ENCODE results near the gene PLCB1. TPM values are rescaled to one million over a fixed set of nuclear protein-coding genes. Genes with fewer than 3 reads are reported as not detected.

PLCB1 gene
- total RNA-seq, 1 donor = 35.4 TPM

DNA sequence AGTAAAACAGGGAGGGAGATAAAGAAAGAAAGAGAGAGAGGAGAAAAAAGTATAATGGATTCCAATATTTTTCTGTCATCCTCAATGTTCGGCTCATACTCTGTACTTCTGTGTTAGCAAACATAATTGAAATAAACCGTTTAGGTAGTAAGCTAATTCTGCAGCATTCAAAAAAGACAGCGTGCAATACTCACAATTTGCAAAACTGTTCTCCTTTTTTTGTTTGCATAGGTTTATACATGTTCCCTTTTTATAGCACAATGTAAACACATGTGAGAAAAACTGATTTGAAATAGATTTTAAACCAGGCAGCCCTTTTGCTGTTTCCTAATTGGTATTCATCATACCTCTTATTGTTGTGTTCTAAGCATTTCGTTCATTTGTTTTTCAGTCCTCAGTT is 188.9 kb downstream of the PLCB1 start:
- no peak for TF ChIP-seq CTCF (IDR thresholded peaks at IDR 0.05; ENCODE audit: insufficient read depth, low read depth, low read length)
- H3K4me3 ChIP-seq (ENCODE audit: low read depth, low read length) = no peak overlapping the region
- DNase-seq (ENCODE audit: low read depth) = no peak

GRCh38 chr20:8322662-8323217 is 190.7 kb downstream of the PLCB1 start:
- no peak for TF ChIP-seq CTCF (IDR thresholded peaks at IDR 0.05; ENCODE audit: insufficient read depth, low read depth, low read length)
- DNase-seq (ENCODE audit: low read depth) = no peak
- no peak overlapping the region for H3K4me3 ChIP-seq (ENCODE audit: low read depth, low read length)

GRCh38 chr20:8326191-8326590 is 194.1 kb downstream of the PLCB1 start:
- TF ChIP-seq CTCF (IDR thresholded peaks at IDR 0.05; ENCODE audit: insufficient read depth, low read depth, low read length) = no peak
- no peak overlapping the region for H3K4me3 ChIP-seq (ENCODE audit: low read depth, low read length)
- DNase-seq (ENCODE audit: low read depth) = no peak

- no peak for TF ChIP-seq CTCF (IDR thresholded peaks at IDR 0.05; ENCODE audit: insufficient read depth, low read depth, low read length)
- no peak for DNase-seq (ENCODE audit: low read depth)
Measured at GRCh38 chr20:8326899-8327298, 194.8 kb downstream of the PLCB1 start.

DNA sequence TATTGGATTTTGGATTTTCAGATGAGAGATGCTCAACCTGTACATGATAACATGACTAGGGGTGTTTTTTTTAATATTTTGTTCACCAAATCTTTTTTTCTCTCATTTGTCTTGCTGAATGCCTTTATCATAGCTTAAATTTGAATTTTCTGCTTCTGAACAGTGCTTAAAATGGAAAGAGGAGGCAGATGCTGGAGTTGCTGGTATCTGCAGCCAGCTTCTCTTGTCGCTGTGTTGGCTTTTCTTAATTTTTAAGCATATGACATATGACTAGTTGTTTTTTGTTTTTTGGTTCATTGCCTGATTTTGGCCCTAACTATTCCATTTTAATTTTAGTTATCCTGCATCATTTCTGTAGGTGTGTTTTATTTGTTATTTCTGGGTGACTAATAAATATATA is 196.1 kb downstream of the PLCB1 start:
- H3K4me3 ChIP-seq (ENCODE audit: low read depth, low read length) = no peak overlapping the region
- TF ChIP-seq CTCF (IDR thresholded peaks at IDR 0.05; ENCODE audit: insufficient read depth, low read depth, low read length) = no peak
- DNase-seq (ENCODE audit: low read depth) = no peak

More at GRCh38 chr20:8326899-8327298, 194.8 kb downstream of the PLCB1 start:
- H3K4me3 ChIP-seq (ENCODE audit: low read depth, low read length) = no peak overlapping the region

DNA sequence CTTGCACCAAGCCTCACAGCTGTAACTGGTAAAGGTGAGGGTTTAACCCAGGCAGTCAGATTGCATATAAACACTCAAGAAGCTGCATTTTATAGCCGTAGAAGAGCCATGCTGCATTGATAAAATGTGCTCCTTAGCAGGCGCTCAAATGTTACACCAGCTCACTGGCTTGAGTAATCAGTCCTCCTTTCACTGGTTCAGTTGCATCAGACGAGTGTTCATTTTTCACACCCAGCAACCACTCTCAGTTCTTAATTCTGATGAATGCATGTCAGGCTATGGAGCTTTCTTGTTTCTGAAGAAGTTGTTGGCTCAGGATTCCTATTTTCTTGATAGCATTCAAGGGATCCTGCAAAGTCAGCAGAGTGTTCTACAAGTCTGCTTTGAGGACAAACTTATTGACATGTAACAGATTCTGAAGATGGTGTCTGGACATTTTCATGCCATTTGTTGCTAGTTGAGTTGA is 198.3 kb downstream of the PLCB1 start:
- peak; percentile 28 for DNase-seq (ENCODE audit: low read depth)
- H3K4me3 ChIP-seq (ENCODE audit: low read depth, low read length) = no peak overlapping the region
- no peak for TF ChIP-seq CTCF (IDR thresholded peaks at IDR 0.05; ENCODE audit: insufficient read depth, low read depth, low read length)

Data from fibroblast of villous mesenchyme (primary cell).